Mucosa of rectum (tissue), 2 donors: Measurements from ENCODE around the gene BTBD3.
A peak's percentile ranks its signal among the peaks of the same experiment; 100 is the strongest.

ENCODE experiments used
- H3K27ac ChIP-seq, 2 donors: one replicate each; pipeline ENCODE4 v1.7.0; 2013; ENCODE audit warnings: inconsistent platforms in 2 of 2, low read depth in 2 of 2, low read length in 2 of 2
- H3K27me3 ChIP-seq, 2 donors: one replicate each; pipeline ENCODE4 v1.7.0; 2013; ENCODE audit warnings: low read length in 2 of 2; ENCODE audit not compliant: control insufficient read depth in 2 of 2, insufficient read depth in 2 of 2
- H3K36me3 ChIP-seq, 2 donors: one replicate each; pipeline ENCODE4 v1.7.0; 2013; ENCODE audit warnings: low read length in 2 of 2; ENCODE audit not compliant: control insufficient read depth in 2 of 2, insufficient read depth in 2 of 2
- H3K4me1 ChIP-seq, 2 donors: one replicate each; pipeline ENCODE4 v1.7.0; 2013; ENCODE audit warnings: low read length in 2 of 2, mild to moderate bottlenecking in 1 of 2; ENCODE audit not compliant: control insufficient read depth in 2 of 2, insufficient read depth in 2 of 2
- H3K4me3 ChIP-seq, 2 donors: one replicate each; pipeline ENCODE4 v1.7.0; 2013; ENCODE audit warnings: low read length in 2 of 2
- H3K9ac ChIP-seq, 2 donors: one replicate each; pipeline ENCODE4 v1.7.0; 2013; ENCODE audit warnings: low read length in 2 of 2, low read depth in 1 of 2, mild to moderate bottlenecking in 1 of 2
- H3K9me3 ChIP-seq, 2 donors: one replicate each; pipeline ENCODE4 v1.7.0; 2013; ENCODE audit warnings: low read length in 2 of 2; ENCODE audit not compliant: control insufficient read depth in 2 of 2
- donor health status: healthy.
- donor health status: Normal muscosa, but diverticular disease.

BTBD3 gene

DNA sequence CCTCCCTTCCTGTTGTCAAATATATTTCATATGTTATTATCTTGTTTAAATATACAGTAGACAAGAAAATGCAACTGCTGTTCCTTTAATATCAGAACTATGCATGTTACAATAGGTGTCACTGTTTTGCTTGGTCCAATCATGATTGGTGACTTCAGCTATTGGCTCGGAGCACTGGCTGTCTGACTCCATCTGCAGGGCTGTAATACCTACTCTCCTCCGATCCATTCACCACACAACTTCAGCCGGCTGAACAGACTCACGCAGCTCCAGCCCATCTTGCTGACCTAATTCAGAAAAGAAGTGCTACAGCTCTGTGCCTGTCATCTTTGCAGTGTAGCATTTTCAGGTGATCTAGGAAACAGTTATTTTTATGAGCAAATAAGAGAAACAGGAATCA, at the start of gene BTBD3:
BTBD3 (plus strand) TSS at position 231 of the 400 bp plus-strand sequence. CDS start 383 bp downstream, outside the sequence.
- peaks cover 3 to 7% of the 10 kb centered on the region in 2 donors for H3K36me3 ChIP-seq
- peaks cover 8 to 13% of the 10 kb centered on the region in 2 donors for H3K4me1 ChIP-seq
- H3K4me3 ChIP-seq = peak within 1 kb of the TSS; percentile 59 to 72
- H3K27me3 ChIP-seq = no peaks in the 10 kb centered on the region
- peak within 1 kb of the TSS; percentile 27 to 47 for H3K27ac ChIP-seq
- H3K9ac ChIP-seq = peak within 1 kb of the TSS in 1 of 2 donors; percentile 42
- H3K9me3 ChIP-seq = no peaks in the 10 kb centered on the region

DNA sequence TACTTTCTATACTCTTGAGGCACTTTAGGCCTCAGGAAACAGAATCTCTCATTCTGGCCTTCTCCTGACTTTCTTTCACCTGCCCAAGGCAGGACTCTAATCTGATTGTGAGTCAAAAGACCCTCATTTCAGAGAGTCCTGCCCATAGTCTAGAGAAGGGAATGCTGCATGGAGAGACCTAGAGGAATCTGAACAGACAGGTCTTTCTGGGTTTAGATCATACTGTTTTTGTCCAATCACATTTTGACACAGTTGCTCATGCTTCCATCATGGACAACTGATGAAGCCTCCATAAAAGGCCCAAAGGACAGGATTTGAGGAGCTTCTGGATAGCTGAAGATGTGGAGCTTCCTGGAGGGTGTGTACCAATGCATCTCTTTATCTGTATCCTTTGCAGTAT, 48.1 kb upstream of the BTBD3 start:
- H3K4me3 ChIP-seq = no peak overlapping the region
- no peaks in the 10 kb centered on the region for H3K36me3 ChIP-seq
- no peak overlapping the region for H3K27ac ChIP-seq
- no peaks in the 10 kb centered on the region for H3K9me3 ChIP-seq
- H3K9ac ChIP-seq = no peak overlapping the region
- H3K27me3 ChIP-seq = no peaks in the 10 kb centered on the region
- no peaks in the 10 kb centered on the region for H3K4me1 ChIP-seq

DNA sequence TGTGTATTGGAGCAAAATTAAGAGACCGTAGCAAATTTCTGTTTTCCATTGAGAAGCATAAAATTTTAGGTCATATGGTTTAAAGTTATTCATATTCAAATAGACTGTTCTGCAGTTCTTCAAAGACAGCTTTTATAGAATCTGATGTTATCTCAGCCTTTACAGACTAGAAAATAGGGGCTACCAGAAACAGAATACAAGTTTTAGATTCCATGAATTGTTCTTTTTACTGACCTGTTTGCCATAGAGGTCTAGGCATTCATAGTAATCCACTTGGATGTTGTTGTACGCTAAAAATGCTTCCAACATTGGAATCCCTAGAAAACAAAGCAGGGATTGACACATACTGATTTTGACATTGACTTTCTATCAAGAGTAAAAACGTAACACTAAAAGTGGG, 47.3 kb upstream of the BTBD3 start:
- H3K27ac ChIP-seq = no peak overlapping the region
- H3K36me3 ChIP-seq = no peaks in the 10 kb centered on the region
- no peak overlapping the region for H3K4me3 ChIP-seq
- no peaks in the 10 kb centered on the region for H3K27me3 ChIP-seq
- H3K4me1 ChIP-seq = no peaks in the 10 kb centered on the region
- no peaks in the 10 kb centered on the region for H3K9me3 ChIP-seq
- no peak overlapping the region for H3K9ac ChIP-seq

DNA sequence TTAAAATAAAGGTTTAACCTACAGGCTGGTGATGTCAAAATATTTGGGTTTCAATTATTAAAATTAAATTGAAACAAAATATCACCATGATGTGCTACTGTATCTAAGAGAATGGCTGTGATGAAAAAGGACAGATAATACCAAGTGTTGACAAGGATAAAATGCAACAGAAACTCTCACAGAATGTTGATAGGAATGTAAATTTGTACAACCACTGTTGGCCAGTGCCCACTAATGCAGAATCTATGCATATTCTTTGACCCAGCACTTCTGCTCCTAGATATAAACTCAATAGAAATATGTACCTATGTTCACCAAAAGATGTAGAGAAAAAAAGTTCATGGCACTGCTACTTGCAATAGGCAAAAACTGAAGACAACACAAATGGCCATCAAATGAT, 41.1 kb upstream of the BTBD3 start:
- peaks cover 0 to 3% of the 10 kb centered on the region in 2 donors for H3K9me3 ChIP-seq
- H3K36me3 ChIP-seq = no peaks in the 10 kb centered on the region
- H3K4me3 ChIP-seq = no peak overlapping the region
- no peak overlapping the region for H3K27ac ChIP-seq
- no peaks in the 10 kb centered on the region for H3K27me3 ChIP-seq
- H3K4me1 ChIP-seq = no peaks in the 10 kb centered on the region
- no peak overlapping the region for H3K9ac ChIP-seq

DNA sequence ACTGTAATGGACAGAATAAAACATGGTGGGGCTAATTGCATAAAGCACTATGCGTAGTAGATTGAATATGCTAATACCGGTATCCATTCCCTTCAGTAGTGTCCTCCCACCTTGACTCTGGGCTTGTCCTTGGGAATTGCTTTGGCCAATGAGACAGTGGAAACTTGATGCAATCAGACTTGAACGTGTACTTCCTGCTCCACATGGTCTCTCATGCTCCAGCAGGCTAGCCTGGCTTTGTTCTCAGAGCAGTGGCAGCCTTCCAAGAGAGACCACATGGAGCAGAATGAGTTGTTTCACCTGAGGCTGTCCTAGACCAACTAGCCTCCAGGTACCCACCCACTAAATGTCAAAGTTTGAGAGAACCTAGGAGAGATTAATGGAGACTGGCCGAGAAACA, 37.0 kb upstream of the BTBD3 start:
- Histone ChIP-seq H3K36me3 (no peaks in the 10 kb centered on the region), H3K9me3 (peaks cover 0 to 3% of the 10 kb centered on the region in 2 donors), H3K4me1 (no peaks in the 10 kb centered on the region), H3K27me3 (no peaks in the 10 kb centered on the region), H3K9ac (no peak overlapping the region), H3K4me3 (no peak overlapping the region), H3K27ac (no peak overlapping the region)

DNA sequence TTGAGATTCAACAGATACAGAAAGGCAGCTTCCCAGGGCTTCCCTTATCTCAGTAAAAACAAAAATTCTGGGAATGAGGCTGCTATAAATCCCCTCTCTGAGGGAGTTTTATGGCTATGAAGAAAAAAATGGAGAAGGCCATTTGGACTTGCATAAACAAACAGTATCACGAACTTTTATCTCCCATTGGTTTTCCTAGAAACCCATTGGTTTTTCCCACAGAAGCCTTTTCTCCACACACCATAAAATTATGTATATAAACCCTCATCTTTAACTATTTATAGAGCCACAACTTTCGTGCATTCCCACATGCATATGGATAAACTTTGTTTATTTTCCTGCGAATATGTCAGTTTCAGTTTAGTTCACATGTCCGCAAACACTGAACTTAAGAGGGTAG, 36.2 kb upstream of the BTBD3 start:
- Histone ChIP-seq H3K27me3 (no peaks in the 10 kb centered on the region), H3K27ac (no peak overlapping the region), H3K4me3 (no peak overlapping the region), H3K9me3 (peaks cover 0 to 3% of the 10 kb centered on the region in 2 donors), H3K9ac (no peak overlapping the region), H3K36me3 (no peaks in the 10 kb centered on the region), H3K4me1 (no peaks in the 10 kb centered on the region)

DNA sequence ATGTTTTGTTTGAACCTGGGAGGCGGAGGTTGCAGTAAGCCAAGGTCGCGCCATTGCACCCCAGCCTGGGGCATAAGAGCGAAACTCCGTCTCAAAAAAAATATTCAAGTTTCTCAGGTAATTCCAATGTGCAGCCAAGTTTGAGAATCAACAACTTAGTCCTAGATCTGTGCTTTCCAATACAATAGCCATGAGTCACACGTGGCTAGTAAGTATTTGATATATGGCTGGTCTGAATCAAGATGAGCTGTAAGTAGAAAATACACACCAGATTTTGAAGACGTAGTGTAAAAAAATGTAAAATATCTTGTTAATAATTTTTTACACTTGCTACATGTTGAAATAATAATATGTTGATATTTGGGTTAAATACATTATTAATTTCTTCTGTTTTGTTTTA, 35.0 kb upstream of the BTBD3 start:
- Histone ChIP-seq H3K27me3 (no peaks in the 10 kb centered on the region), H3K9ac (no peak overlapping the region), H3K4me3 (no peak overlapping the region), H3K9me3 (peaks cover 0 to 3% of the 10 kb centered on the region in 2 donors), H3K36me3 (no peaks in the 10 kb centered on the region), H3K4me1 (no peaks in the 10 kb centered on the region), H3K27ac (no peak overlapping the region)

DNA sequence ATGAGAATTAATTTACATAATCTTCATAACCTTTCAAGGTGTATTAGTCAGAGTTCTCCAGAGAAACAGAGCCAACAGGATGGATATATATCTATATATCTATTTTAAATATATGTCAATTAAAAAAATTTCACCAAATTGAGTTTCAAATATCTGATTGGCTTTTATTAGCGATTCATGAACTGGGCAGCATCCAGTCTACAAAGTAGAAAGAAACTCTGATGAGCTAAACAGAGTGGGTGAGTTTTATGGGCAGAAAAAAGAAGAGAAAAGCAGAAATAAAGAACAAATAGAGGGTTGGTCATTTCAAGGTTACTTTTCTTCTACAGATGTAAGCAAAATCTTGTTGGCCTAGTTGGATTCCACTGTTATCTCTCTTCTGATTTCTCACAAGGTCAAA, 29.0 kb upstream of the BTBD3 start:
- Histone ChIP-seq H3K36me3 (no peaks in the 10 kb centered on the region), H3K4me3 (no peak overlapping the region), H3K27ac (no peak overlapping the region), H3K4me1 (peaks cover 0 to 4% of the 10 kb centered on the region in 2 donors), H3K9ac (no peak overlapping the region), H3K9me3 (no peaks in the 10 kb centered on the region), H3K27me3 (no peaks in the 10 kb centered on the region)

DNA sequence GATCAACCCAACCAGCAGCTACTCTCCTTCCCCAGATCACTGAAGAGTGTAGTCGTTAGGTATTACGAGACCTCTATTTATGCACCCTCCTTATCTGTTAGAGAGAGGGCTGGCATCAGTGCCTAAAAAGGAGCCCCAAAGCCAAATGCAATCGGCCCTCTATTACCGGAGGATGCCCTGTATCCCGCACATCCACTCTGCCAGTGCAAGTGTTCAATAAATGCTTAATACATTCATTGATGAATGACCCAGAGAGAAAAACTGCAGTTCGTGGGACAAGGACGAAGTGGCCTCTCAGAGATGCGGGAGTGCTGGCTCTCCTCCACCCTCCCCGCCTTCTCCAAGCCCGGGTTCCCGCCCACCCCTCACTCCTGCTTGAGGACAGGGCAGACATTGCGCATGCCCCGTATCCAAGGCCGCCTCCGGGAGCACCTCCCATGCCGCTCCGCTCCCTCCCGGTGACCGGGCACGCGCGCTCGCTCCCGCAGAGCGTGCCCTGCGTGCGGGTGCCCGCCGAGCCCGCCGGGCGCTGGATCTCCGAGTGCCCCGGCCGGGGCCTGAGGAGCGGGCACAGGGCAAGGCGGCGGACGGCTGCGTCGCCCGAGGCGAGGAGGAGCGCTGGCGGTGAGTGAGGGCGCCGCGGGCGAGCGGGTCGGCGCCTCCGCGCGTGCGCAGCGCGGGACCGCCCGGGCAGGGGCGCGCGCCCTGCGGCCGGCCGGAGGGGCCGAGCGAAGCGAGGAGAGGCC, 27.2 kb upstream of the BTBD3 start:
- Histone ChIP-seq H3K9ac (peak overlapping the region; percentile 58 to 80), H3K27ac (peak overlapping the region; percentile 86 to 87), H3K36me3 (no peaks in the 10 kb centered on the region), H3K27me3 (no peaks in the 10 kb centered on the region), H3K4me3 (peak overlapping the region; percentile 71 to 87), H3K4me1 (peaks cover 0 to 11% of the 10 kb centered on the region in 2 donors), H3K9me3 (no peaks in the 10 kb centered on the region)

DNA sequence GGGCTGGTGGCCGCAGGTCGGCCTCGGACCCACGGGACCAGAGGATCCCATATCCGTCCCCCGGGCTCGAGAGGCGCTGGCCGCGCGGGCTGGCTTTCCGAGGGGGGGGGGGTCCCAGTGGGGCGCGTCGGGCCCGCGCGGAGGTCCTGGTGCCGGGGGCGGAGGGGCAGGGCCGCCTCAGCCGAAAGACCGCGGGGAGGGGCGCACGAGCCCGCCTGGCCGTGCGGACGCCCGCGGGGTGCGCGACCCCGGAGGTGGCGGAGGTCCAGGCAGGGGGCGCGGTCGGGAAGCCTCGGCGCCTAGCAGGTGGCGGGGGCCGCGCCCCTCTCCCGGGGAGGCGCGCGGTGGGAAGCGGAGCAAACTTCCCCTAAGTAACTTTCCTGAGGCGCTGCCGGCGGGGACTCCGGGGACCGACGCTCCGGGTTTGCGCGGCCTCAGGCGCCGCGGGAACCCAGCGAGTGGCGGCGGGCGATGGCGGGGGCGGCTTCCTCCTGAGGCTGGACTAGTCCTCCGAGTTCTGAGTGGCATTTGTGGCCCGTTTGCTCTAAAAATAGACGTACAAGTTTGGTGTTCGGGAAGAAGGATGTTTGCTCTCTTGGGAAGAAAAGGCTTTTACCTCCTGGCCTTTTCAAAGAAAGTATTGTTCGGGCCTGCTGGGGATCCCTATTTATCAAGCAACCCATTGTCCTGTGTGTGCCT, 26.5 kb upstream of the BTBD3 start:
- Histone ChIP-seq H3K9me3 (no peaks in the 10 kb centered on the region), H3K4me1 (peaks cover 0 to 11% of the 10 kb centered on the region in 2 donors), H3K9ac (peak overlapping the region; percentile 58 to 80), H3K4me3 (peak overlapping the region; percentile 71 to 87), H3K27ac (peak overlapping the region; percentile 86 to 87), H3K27me3 (no peaks in the 10 kb centered on the region), H3K36me3 (no peaks in the 10 kb centered on the region)
